Endothelial cell of umbilical vein (primary cell): ENCODE measurements around the gene FAM209B. TPM values are rescaled to one million over a fixed set of nuclear protein-coding genes. Genes with fewer than 3 reads are reported as not detected.

Source experiments
- BruUV-seq: library from RNA; stranded (reverse); fragments of 400-500 nt; replicated peaks from 2 replicates; lab custom pipeline; 2021; lab: Mats Ljungman, UMichigan
- CTCF ChIA-PET: fragments of 300-600, 350-600 bp; sonication (Branson Sonifier 250); formaldehyde crosslinking; loops from one replicate; lab custom pipeline; 2021; ENCODE audit warnings: antibody characterized with exemption, inconsistent platforms; lab: Charles Lee
- POLR2A ChIA-PET: fragments of 300-600, 350-600 bp; sonication (Branson Sonifier 250); formaldehyde crosslinking; loops from one replicate; lab custom pipeline; 2021; ENCODE audit warnings: antibody characterized with exemption, inconsistent platforms; lab: Charles Lee
- DNase-seq: peaks from one replicate; pipeline ENCODE4 v3.0.0-alpha.2; 2011; ENCODE audit warnings: low read depth, low spot score
- FAIRE-seq: peaks from 2 replicates; lab custom pipeline; 2011; peaks lifted over from hg19 to GRCh38; lab: Jason Lieb, UNC
- H2AFZ ChIP-seq: 2 replicates; pipeline ENCODE4 v1.6.0; 2012; ENCODE audit warnings: low read depth, low read length, control low read depth, inconsistent platforms
- H3K27ac ChIP-seq: 2 replicates; pipeline ENCODE4 v1.5.1; 2011; ENCODE audit warnings: low read depth, mild to moderate bottlenecking, control low read depth, low read length, moderate library complexity; ENCODE audit not compliant: insufficient read depth
- H3K27me3 ChIP-seq, 2 experiments: 2 replicates each; pipeline versions ENCODE4 v1.6.0 to v1.6.1; 2011; ENCODE audit warnings: low read length in 2 of 2, mixed read lengths in 1 of 2; ENCODE audit not compliant: control insufficient read depth in 2 of 2, insufficient read depth in 2 of 2
- H3K36me3 ChIP-seq, 2 experiments: 2 replicates in 1 of 2; 3 replicates in 1 of 2; pipeline ENCODE4 v1.5.1; 2011; ENCODE audit warnings: low read length in 2 of 2, mild to moderate bottlenecking in 1 of 2, moderate library complexity in 1 of 2; ENCODE audit not compliant: control insufficient read depth in 2 of 2, insufficient read depth in 2 of 2; ENCODE audit errors: extremely low read depth in 1 of 2
- H3K4me1 ChIP-seq: 3 replicates; pipeline ENCODE4 v1.5.1; 2011; ENCODE audit warnings: mild to moderate bottlenecking, low read length; ENCODE audit not compliant: control insufficient read depth, insufficient read depth; ENCODE audit errors: extremely low read depth
- H3K4me2 ChIP-seq: 2 replicates; pipeline ENCODE4 v1.6.1; 2011; ENCODE audit warnings: low read length, control low read depth, mixed read lengths; ENCODE audit not compliant: insufficient read depth
- H3K4me3 ChIP-seq, 3 experiments: fragments of 200-600 bp in 1 of 3; sonication (generic), shearing (Covaris generic) in 1 of 3; replicated peaks in 1 of 3; 2 replicates each; pipeline ENCODE4 v1.5.1; 2011 to 2016; ENCODE audit warnings: control low read depth in 3 of 3, low read length in 3 of 3, mild to moderate bottlenecking in 2 of 3, inconsistent platforms in 1 of 3, low read depth in 1 of 3, moderate library complexity in 1 of 3; ENCODE audit not compliant: insufficient read depth in 1 of 3
- H3K79me2 ChIP-seq: 2 replicates; pipeline ENCODE4 v1.6.0; 2012; ENCODE audit warnings: low read length, inconsistent platforms; ENCODE audit not compliant: control insufficient read depth, insufficient read depth
- H3K9ac ChIP-seq: replicated peaks from 2 replicates; pipeline ENCODE3; 2011; ENCODE audit warnings: low read length, control low read depth; ENCODE audit not compliant: insufficient read depth; ENCODE audit errors: extremely low read depth
- H3K9me1 ChIP-seq: replicated peaks from 3 replicates; pipeline ENCODE4 v1.6.0; 2011; ENCODE audit warnings: mild to moderate bottlenecking, low read length; ENCODE audit not compliant: control insufficient read depth, insufficient read depth; ENCODE audit errors: extremely low read depth
- H3K9me3 ChIP-seq: replicated peaks from 2 replicates; pipeline ENCODE4 v1.5.1; 2012; ENCODE audit warnings: low read length, inconsistent platforms; ENCODE audit not compliant: control insufficient read depth, insufficient read depth
- H4K20me1 ChIP-seq: replicated peaks from 2 replicates; pipeline ENCODE3; 2011; ENCODE audit warnings: mild to moderate bottlenecking, low read length; ENCODE audit not compliant: control insufficient read depth, insufficient read depth; ENCODE audit errors: extremely low read depth
- CTCF ChIP-seq, 2 donors: IDR thresholded peaks; 1 replicate in 1 of 2; 2 replicates in 1 of 2; pipeline ENCODE4 v1.5.1; 2011; ENCODE audit warnings: low read length in 2 of 2, mild to moderate bottlenecking in 2 of 2, moderate library complexity in 2 of 2, control low read depth in 1 of 2, inconsistent platforms in 1 of 2, low read depth in 1 of 2; ENCODE audit not compliant: insufficient read depth in 1 of 2; ENCODE audit errors: extremely low read depth in 1 of 2
- EZH2 ChIP-seq: IDR thresholded peaks from 2 replicates; pipeline ENCODE4 v1.6.1; 2012; ENCODE audit warnings: borderline replicate concordance, low read depth, mild to moderate bottlenecking, moderate library complexity, low read length, inconsistent platforms; ENCODE audit not compliant: severe bottlenecking
- FOS ChIP-seq: IDR thresholded peaks from 2 replicates; pipeline ENCODE4 v1.6.1; 2011; ENCODE audit warnings: mild to moderate bottlenecking, low read length, moderate library complexity, borderline replicate concordance; ENCODE audit not compliant: insufficient read depth
- GATA2 ChIP-seq: IDR thresholded peaks from 2 replicates; pipeline ENCODE4 v1.7.0; 2011; ENCODE audit warnings: low read depth, mild to moderate bottlenecking, moderate library complexity, mixed read lengths, low read length; ENCODE audit not compliant: insufficient read length, insufficient read depth
- JUN ChIP-seq: IDR thresholded peaks from 2 replicates; pipeline ENCODE4 v1.6.1; 2011; ENCODE audit warnings: borderline replicate concordance, low read depth; ENCODE audit not compliant: insufficient read length, insufficient read depth
- MAX ChIP-seq: IDR thresholded peaks from 2 replicates; pipeline ENCODE4 v1.6.1; 2011; ENCODE audit not compliant: insufficient read depth, insufficient read length
- MYC ChIP-seq: IDR thresholded peaks from one replicate; pipeline ENCODE4 v1.6.1; 2011; ENCODE audit warnings: mild to moderate bottlenecking, low read depth, low read length
- POLR2A ChIP-seq: IDR thresholded peaks from 2 replicates; pipeline ENCODE4 v1.6.1; 2012; ENCODE audit warnings: low read depth, mild to moderate bottlenecking, control low read depth, low read length
- POLR2AphosphoS5 ChIP-seq: IDR thresholded peaks from 2 replicates; pipeline ENCODE4 v1.6.1; 2012; ENCODE audit warnings: low read depth, mild to moderate bottlenecking, control low read depth, low read length, moderate library complexity; ENCODE audit not compliant: insufficient read depth
- dilution Hi-C: fragments of 300-500 bp; cut with MboI; formaldehyde crosslinking; loops from one replicate; pipeline ENCODE4 v1.15.0; 2019; ENCODE audit warnings: low sequenced_read_pairs; ENCODE audit not compliant: extremely low pct_ligation_motif_present
- intact Hi-C: fragments of 100-400 bp; cut with micrococcal nuclease; formaldehyde crosslinking; loops from one replicate; pipeline ENCODE4 v1.10.0; 2022
- polyA plus RNA-seq, 4 experiments: library from polyadenylated mRNA; depleted of rRNA in 3 of 4; stranded (reverse) in 3 of 4; unstranded in 1 of 4; fragments of >200 nt; gene quantifications; 2 replicates each; pipeline versions ENCODE4 v1.2.1 to v1.2.3, GENCODE V29; 2011 to 2012; ENCODE audit warnings: missing spikeins in 1 of 4
- total RNA-seq: library from RNA; stranded (reverse); gene quantifications from 2 replicates; pipeline ENCODE4 v1.2.3, GENCODE V29; 2021

The FAM209B gene
- total and polyA plus RNA-seq, 2 donors (not counting 3 experiments of a cell fraction or from before 2014, with no cell fraction given): 0.22 TPM; not detected in 1

- Histone ChIP-seq H3K79me2 (no peaks in the 10 kb centered on the region), H3K36me3 (no peaks in the 10 kb centered on the region), H3K4me2 (no peak overlapping the region), H3K9me1 (no peaks in the 10 kb centered on the region), H4K20me1 (no peaks in the 10 kb centered on the region), H3K4me3 (no peak overlapping the region), H2AFZ (no peak overlapping the region), H3K9ac (no peak overlapping the region), H3K9me3 (no peaks in the 10 kb centered on the region), H3K4me1 (no peaks in the 10 kb centered on the region), H3K27ac (no peak overlapping the region), H3K27me3 (no peaks in the 10 kb centered on the region)
- intact Hi-C loops (no loop called here), dilution Hi-C loops (no loop called here)
- FAIRE-seq: no peak
- no TSS peak for BruUV-seq
- no peak for DNase-seq
- TF ChIP-seq GATA2 (no peak), FOS (no peak), MAX (no peak), EZH2 (no peak), POLR2A (no peak), POLR2AphosphoS5 (no peak), MYC (no peak), JUN (no peak), CTCF (IDR thresholded peaks at IDR 0.05; ENCODE audit: extremely low read depth in 1 of 2, insufficient read depth in 1 of 2, low read depth in 1 of 2, low read length in 2 of 2) (no peak)
- ChIA-PET POLR2A (no interaction called here), CTCF (interaction anchor here (3.3 kb wide), 1 partner anchor 8 kb away, joined by 14 read pairs; no protein-coding TSS in a partner anchor)
Measured at GRCh38 chr20:56542489-56543030, 9.5 kb downstream of the FAM209B start.
